Thyroid gland (tissue), 4 donors: Measurements from ENCODE around the gene DISC1. TPM values are rescaled to one million over a fixed set of nuclear protein-coding genes. Genes with fewer than 3 reads are reported as not detected.
"Not testable (repeated sequence)": the region's sequence is repeated elsewhere in the genome, so short reads cannot be mapped to it uniquely, and the experiment has no call there.

Source experiments
- DNase-seq, 2 donors: peaks; one replicate each; pipeline ENCODE4 v3.0.0-alpha.2; 2019
- H3K27ac ChIP-seq, 3 donors: fragments of 200-600 bp; sonication (generic); 1 replicate in 2 of 3; 2 replicates in 1 of 3; pipeline ENCODE4 v1.5.1; 2016 to 2019; ENCODE audit warnings: mild to moderate bottlenecking in 1 of 3, moderate library complexity in 1 of 3
- H3K27me3 ChIP-seq: fragments of 200-600 bp; sonication (generic); one replicate; pipeline ENCODE4 v1.5.1; 2019
- H3K36me3 ChIP-seq, 2 donors: fragments of 200-600 bp; sonication (generic); one replicate each; pipeline ENCODE4 v1.5.1; 2016 to 2019
- H3K4me1 ChIP-seq, 2 donors: fragments of 200-600 bp; sonication (generic); one replicate each; pipeline ENCODE4 v1.5.1; 2017 to 2019
- H3K4me3 ChIP-seq, 3 donors: fragments of 200-600 bp; sonication (generic); replicated peaks in 1 of 3; 1 replicate in 2 of 3; 2 replicates in 1 of 3; pipeline ENCODE4 v1.5.1; 2016; ENCODE audit warnings: mild to moderate bottlenecking in 1 of 3
- H3K9me3 ChIP-seq: fragments of 200-600 bp; sonication (generic); one replicate; pipeline ENCODE4 v1.5.1; 2017
- CTCF ChIP-seq, 6 experiments: fragments of 200-600 bp in 3 of 6; fragments of 450-650 bp in 3 of 6; sonication (generic) in 3 of 6; IDR thresholded peaks; one replicate each; pipeline ENCODE4 v1.5.1; 2016 to 2019; ENCODE audit warnings: antibody characterized with exemption in 6 of 6, mild to moderate bottlenecking in 2 of 6, inconsistent platforms in 1 of 6, moderate library complexity in 1 of 6
- POLR2A ChIP-seq, 2 donors: fragments of 450-650 bp; IDR thresholded peaks; one replicate each; pipeline ENCODE4 v1.6.1; 2017; ENCODE audit warnings: antibody characterized with exemption in 2 of 2, mild to moderate bottlenecking in 2 of 2, moderate library complexity in 1 of 2
- WGBS, 2 donors: methylation state at CpG; one replicate each; pipeline ENCODE4 v1.1.5; 2017; 5-methylcytosine and 5-hydroxymethylcytosine counted together
- intact Hi-C: fragments of 100-400 bp; cut with DNase I; formaldehyde crosslinking; loops from one replicate; pipeline ENCODE4 v1.15.1; 2023
- total RNA-seq, 4 donors: library from RNA; depleted of rRNA; stranded (reverse); fragments of >200 nt; gene quantifications; one replicate each; pipeline ENCODE4 v1.2.3, GENCODE V29; 2016

Gene DISC1
- total RNA-seq, 4 donors from 2014 or later = 6.9 to 17.7 (median 9.8) TPM

DNA sequence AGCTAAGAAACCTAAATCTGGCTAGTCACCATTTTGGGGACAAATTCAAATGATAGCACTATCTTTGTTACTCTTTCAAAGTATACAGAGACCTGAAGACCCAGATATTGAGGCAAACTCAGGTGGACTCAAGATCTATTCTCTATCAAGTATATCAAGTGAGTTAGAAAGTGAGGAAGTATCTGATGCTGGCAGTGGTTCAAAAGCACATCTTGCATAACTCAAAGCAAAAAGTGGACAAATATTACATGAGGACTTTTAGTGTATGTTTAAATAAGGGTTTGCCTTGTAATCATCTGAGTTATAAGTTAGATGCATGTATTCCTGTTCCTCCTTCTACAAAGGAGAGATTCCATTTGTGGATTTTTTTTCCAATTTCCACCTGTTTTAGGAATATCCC, 338.4 kb downstream of the DISC1 start:
- no peak overlapping the region for H3K4me3 ChIP-seq
- no peak for DNase-seq
- H3K27ac ChIP-seq = no peak overlapping the region
- intact Hi-C loops = no loop called here
- TF ChIP-seq POLR2A (IDR thresholded peaks at IDR 0.05) (no peak), CTCF (IDR thresholded peaks at IDR 0.05) (no peak)
- H3K9me3 ChIP-seq = no peaks in the 10 kb centered on the region
- no peaks in the 10 kb centered on the region for H3K4me1 ChIP-seq
- H3K36me3 ChIP-seq = no peaks in the 10 kb centered on the region
- no peaks in the 10 kb centered on the region for H3K27me3 ChIP-seq

DNA sequence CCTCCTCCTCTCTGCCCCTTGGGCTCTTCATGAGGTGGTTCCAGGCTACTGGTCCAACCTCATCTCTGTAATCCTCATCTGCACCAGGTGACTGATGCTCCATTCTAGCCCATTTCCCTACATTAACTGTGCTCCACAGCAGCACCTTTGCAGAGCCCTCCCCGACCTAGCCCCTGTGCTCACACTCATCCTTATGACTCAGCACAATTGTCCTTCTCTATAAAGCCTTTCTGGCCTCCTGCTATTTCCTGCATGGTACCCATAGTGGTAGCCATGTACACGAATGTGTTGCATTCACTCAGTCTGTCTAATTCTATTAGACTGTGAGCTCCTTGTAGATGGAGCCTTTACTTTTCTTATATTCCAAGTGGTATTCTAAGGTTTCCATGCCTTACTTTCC, 339.0 kb downstream of the DISC1 start:
- intact Hi-C loops = no loop called here
- Histone ChIP-seq H3K36me3 (no peaks in the 10 kb centered on the region), H3K27me3 (no peaks in the 10 kb centered on the region), H3K4me3 (no peak overlapping the region), H3K27ac (no peak overlapping the region), H3K4me1 (no peaks in the 10 kb centered on the region), H3K9me3 (no peaks in the 10 kb centered on the region)
- no peak for DNase-seq
- no peak for TF ChIP-seq POLR2A (IDR thresholded peaks at IDR 0.05)
- TF ChIP-seq CTCF (IDR thresholded peaks at IDR 0.05) = no peak
- 90% methylated on average over 2 of the region's 2 CpGs for WGBS, 2 donors

DNA sequence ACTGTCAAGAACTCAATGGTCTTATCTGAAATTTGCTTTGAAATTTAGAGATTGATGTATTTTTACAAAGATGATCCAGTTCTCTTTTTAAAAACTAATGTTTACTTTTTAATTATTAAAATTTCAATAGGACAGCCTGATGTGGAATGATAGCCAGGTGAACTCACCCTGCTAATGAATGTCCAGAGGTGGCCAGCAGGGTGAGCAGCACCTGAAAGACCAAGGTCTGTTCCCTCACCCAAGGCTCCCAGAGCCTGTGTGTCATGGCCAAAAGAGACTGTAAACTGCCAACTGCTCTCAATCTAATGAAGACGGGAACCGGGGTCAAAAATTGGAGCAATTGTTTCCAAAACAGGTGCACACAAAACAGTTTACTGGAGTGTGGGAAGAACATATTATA, 340.4 kb downstream of the DISC1 start:
- DNase-seq = no peak
- Histone ChIP-seq H3K36me3 (no peaks in the 10 kb centered on the region), H3K27ac (no peak overlapping the region), H3K4me3 (no peak overlapping the region), H3K9me3 (no peaks in the 10 kb centered on the region), H3K27me3 (no peaks in the 10 kb centered on the region), H3K4me1 (no peaks in the 10 kb centered on the region)
- intact Hi-C loops = no loop called here
- TF ChIP-seq POLR2A (IDR thresholded peaks at IDR 0.05) = no peak
- peak in 2 of 6 experiments; percentile 8 to 15 for TF ChIP-seq CTCF (IDR thresholded peaks at IDR 0.05)
- WGBS, 2 donors = 93 to 96% methylated on average over 2 of the region's 2 CpGs

- 69 to 73% methylated on average over 1 of the region's 1 CpG for WGBS, 2 donors
- Histone ChIP-seq H3K27ac (no peak overlapping the region), H3K9me3 (no peaks in the 10 kb centered on the region), H3K4me3 (no peak overlapping the region), H3K27me3 (no peaks in the 10 kb centered on the region), H3K4me1 (no peaks in the 10 kb centered on the region), H3K36me3 (no peaks in the 10 kb centered on the region)
- intact Hi-C loops = no loop called here
- DNase-seq = no peak
- TF ChIP-seq POLR2A (IDR thresholded peaks at IDR 0.05) = no peak
- no peak for TF ChIP-seq CTCF (IDR thresholded peaks at IDR 0.05)
Observed at GRCh38 chr1:231969076-231969475, 342.5 kb downstream of the DISC1 start.

DNA sequence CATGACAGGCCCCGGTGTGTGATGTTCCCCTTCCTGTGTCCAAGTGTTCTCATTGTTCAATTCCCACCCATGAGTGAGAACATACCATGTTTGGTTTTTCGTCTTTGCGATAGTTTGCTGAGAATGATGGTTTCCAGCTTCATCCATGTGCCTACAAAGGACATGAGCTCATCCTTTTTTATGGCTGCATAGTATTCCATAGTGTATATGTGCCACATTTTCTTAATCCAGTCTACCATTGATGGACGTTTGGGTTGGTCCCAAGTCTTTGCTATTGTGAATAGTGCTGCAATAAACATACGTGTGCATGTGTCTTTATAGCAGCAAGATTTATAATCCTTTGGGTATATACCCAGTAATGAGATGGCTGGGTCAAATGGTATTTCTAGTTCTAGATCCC, 343.2 kb downstream of the DISC1 start:
- H3K36me3 ChIP-seq, DNase-seq, H3K9me3 ChIP-seq, H3K27me3 ChIP-seq, H3K4me1 ChIP-seq, H3K4me3 ChIP-seq, H3K27ac ChIP-seq, intact Hi-C loops: not testable (repeated sequence)
- WGBS, 2 donors = 94 to 96% methylated on average over 5 of the region's 5 CpGs

DNA sequence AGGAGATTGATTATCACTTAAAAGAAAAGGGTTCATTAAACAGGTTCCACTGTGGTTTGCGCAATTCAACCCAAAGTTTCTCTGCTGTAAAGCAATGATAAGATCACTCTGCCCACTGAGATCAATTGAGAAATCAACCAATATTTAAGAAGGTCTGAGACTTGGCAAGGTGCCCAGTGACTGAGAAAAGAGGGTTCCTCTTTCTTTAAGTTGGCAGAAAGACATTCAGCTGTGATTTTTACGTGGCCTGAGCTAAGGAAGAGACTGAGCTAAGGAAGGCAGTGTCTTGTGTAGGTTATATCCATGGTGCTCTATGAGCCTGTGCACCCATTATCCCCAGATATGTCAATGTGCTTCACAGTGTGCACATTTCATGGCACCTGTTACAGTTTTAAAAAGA, 344.1 kb downstream of the DISC1 start:
- no peaks in the 10 kb centered on the region for H3K36me3 ChIP-seq
- H3K9me3 ChIP-seq = no peaks in the 10 kb centered on the region
- TF ChIP-seq POLR2A (IDR thresholded peaks at IDR 0.05) (no peak), CTCF (IDR thresholded peaks at IDR 0.05) (no peak)
- 78 to 89% methylated on average over 2 of the region's 2 CpGs for WGBS, 2 donors
- H3K27me3 ChIP-seq = no peaks in the 10 kb centered on the region
- H3K4me1 ChIP-seq = no peaks in the 10 kb centered on the region
- no peak overlapping the region for H3K4me3 ChIP-seq
- no peak overlapping the region for H3K27ac ChIP-seq
- no peak for DNase-seq
- intact Hi-C loops = no loop called here
